OCI-LY3 (cell line): ENCODE results near the gene SIDT2.

ENCODE experiments used
- H2AFZ ChIP-seq: fragments of 200-600, 300-600 bp; shearing (Covaris generic); 2 replicates; pipeline ENCODE4 v1.6.0; 2014; ENCODE audit warnings: antibody characterized with exemption, low read depth, low read length
- H3K27ac ChIP-seq: fragments of 200-600, 300-600 bp; sonication (generic); 2 replicates; pipeline ENCODE4 v1.5.1; 2014; ENCODE audit warnings: mild to moderate bottlenecking, low read length, moderate library complexity, mixed read lengths
- H3K27me3 ChIP-seq: fragments of 200-600, 300-600 bp; sonication (generic); 2 replicates; pipeline ENCODE4 v1.6.1; 2014; ENCODE audit warnings: low read depth, low read length, mixed read lengths
- H3K36me3 ChIP-seq: fragments of 200-600, 300-600 bp; sonication (generic); replicated peaks from 2 replicates; pipeline ENCODE3; 2014; ENCODE audit warnings: low read depth, low read length, mixed read lengths
- H3K4me1 ChIP-seq: fragments of 300-600, 200-600 bp; sonication (generic); 2 replicates; pipeline ENCODE4 v1.6.1; 2014; ENCODE audit warnings: low read length, mixed read lengths
- H3K4me2 ChIP-seq: fragments of 200-600, 300-600 bp; sonication (generic); 2 replicates; pipeline ENCODE4 v1.6.1; 2014; ENCODE audit warnings: low read length, mixed read lengths
- H3K4me3 ChIP-seq: fragments of 300-600, 200-600 bp; sonication (generic); 2 replicates; pipeline ENCODE4 v1.5.1; 2014; ENCODE audit warnings: antibody characterized with exemption, mild to moderate bottlenecking, low read length, moderate library complexity
- H3K79me2 ChIP-seq: fragments of 300-600, 200-600 bp; shearing (Covaris generic); 2 replicates; pipeline ENCODE4 v1.6.1; 2014; ENCODE audit warnings: mild to moderate bottlenecking, low read length, mixed read lengths
- H3K9ac ChIP-seq: fragments of 300-600, 200-600 bp; shearing (Covaris generic); 2 replicates; pipeline ENCODE4 v1.6.0; 2014; ENCODE audit warnings: mild to moderate bottlenecking, low read length, moderate library complexity
- H3K9me3 ChIP-seq: fragments of 200-600, 300-600 bp; shearing (Covaris generic); 2 replicates; pipeline ENCODE4 v1.6.1; 2014; ENCODE audit warnings: low read length, mixed read lengths; ENCODE audit not compliant: insufficient read depth
- H4K20me1 ChIP-seq: fragments of 200-600, 300-600 bp; sonication (generic); 2 replicates; pipeline ENCODE4 v1.6.1; 2016; ENCODE audit warnings: low read length, mixed read lengths; ENCODE audit not compliant: insufficient read depth
- EZH2phosphoT487 ChIP-seq: fragments of 200-600 bp; shearing (Covaris generic); IDR thresholded peaks from 2 replicates; pipeline ENCODE4 v1.6.1; 2018; ENCODE audit warnings: antibody characterized with exemption, mixed run types, low read depth
- TF ChIP-seq, protein P1 (sequence below): fragments of 200-600, 300-600 bp; sonication (generic); IDR thresholded peaks from 2 replicates; pipeline ENCODE4 v1.5.1; 2014; ENCODE audit warnings: antibody characterized with exemption, low read length, low read depth

Gene SIDT2

DNA sequence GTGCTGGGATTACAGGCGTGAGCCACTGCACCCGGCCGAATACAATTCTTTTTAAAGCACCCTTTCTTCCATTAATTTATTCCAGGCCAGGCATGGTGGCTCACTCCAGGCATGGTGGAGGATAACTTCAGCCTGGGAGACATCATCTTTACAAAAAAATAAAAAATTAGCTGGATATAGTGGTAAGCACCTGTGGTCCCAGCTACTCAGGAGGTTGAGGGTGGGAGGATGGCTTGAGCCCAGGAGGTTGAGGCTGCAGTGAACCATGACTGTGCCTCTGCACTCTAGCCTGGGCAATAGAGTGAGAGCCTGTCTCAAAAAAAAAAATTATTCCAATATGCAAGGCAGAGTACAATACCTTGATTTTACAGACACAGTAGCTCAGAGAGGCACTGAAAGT lies 32.1 kb downstream of the SIDT2 start:
- H3K9ac ChIP-seq = no peak overlapping the region
- no peaks in the 10 kb centered on the region for H3K9me3 ChIP-seq

GRCh38 chr11:117212697-117213355 lies 34.3 kb downstream of the SIDT2 start:
- Histone ChIP-seq H4K20me1 (no peaks in the 10 kb centered on the region), H3K9me3 (no peaks in the 10 kb centered on the region), H3K4me1 (no peaks in the 10 kb centered on the region), H3K9ac (no peak overlapping the region), H3K79me2 (no peaks in the 10 kb centered on the region), H3K27ac (no peak overlapping the region), H3K4me3 (no peak overlapping the region), H2AFZ (no peak overlapping the region), H3K27me3 (no peaks in the 10 kb centered on the region), H3K36me3 (peaks cover 24% of the 10 kb centered on the region), H3K4me2 (no peak overlapping the region)
- no peak for TF ChIP-seq EZH2phosphoT487
- TF ChIP-seq, protein P1, sequence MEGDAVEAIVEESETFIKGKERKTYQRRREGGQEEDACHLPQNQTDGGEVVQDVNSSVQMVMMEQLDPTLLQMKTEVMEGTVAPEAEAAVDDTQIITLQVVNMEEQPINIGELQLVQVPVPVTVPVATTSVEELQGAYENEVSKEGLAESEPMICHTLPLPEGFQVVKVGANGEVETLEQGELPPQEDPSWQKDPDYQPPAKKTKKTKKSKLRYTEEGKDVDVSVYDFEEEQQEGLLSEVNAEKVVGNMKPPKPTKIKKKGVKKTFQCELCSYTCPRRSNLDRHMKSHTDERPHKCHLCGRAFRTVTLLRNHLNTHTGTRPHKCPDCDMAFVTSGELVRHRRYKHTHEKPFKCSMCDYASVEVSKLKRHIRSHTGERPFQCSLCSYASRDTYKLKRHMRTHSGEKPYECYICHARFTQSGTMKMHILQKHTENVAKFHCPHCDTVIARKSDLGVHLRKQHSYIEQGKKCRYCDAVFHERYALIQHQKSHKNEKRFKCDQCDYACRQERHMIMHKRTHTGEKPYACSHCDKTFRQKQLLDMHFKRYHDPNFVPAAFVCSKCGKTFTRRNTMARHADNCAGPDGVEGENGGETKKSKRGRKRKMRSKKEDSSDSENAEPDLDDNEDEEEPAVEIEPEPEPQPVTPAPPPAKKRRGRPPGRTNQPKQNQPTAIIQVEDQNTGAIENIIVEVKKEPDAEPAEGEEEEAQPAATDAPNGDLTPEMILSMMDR = no peak

More for the DNA sequence above, 32.1 kb downstream of the SIDT2 start:
- H3K4me1 ChIP-seq = no peaks in the 10 kb centered on the region
- H2AFZ ChIP-seq = no peak overlapping the region
- no peaks in the 10 kb centered on the region for H4K20me1 ChIP-seq
- no peaks in the 10 kb centered on the region for H3K79me2 ChIP-seq
- H3K4me3 ChIP-seq = no peak overlapping the region
- peaks cover 12% of the 10 kb centered on the region for H3K36me3 ChIP-seq
- TF ChIP-seq, protein P1 = no peak
- TF ChIP-seq EZH2phosphoT487 = no peak
- no peak overlapping the region for H3K4me2 ChIP-seq
- no peaks in the 10 kb centered on the region for H3K27me3 ChIP-seq
- no peak overlapping the region for H3K27ac ChIP-seq

DNA sequence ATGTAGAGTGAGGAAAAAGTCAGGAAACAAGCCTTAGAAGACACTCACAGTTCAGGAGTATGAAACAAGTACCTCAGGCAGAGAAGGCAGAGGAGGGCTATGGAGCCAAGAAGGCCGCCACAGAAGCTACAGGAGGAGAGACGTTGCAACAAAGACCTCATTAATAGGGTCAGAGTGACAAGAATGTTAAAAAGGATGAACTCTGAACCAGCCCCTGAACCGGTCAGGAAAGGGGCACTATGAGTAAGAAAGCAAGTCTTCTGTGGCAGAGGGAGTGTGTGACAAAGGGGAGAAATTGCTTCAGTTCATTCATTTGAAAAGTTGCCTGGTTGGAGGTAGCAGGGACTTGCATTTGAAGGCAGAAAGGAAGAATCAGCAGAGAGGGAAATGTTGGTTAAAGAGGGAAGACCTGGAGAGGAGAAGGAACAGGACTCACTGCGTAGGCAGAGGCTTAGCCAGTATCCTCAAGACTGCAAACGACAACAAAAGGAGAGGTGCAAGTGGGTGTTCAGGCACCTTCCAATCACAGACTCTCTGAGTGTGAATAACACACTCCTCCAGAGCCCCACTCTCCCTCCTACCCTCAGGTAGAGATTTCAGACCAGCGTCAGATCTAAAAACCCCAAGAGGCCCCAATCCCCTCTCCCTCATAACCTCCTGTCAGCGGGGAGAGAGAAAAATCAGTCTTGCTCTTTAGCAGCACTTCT lies 36.0 kb downstream of the SIDT2 start:
- H2AFZ ChIP-seq = no peak overlapping the region
- no peak for TF ChIP-seq EZH2phosphoT487
- TF ChIP-seq, protein P1 = no peak
- no peaks in the 10 kb centered on the region for H3K79me2 ChIP-seq
- no peaks in the 10 kb centered on the region for H4K20me1 ChIP-seq
- H3K9ac ChIP-seq = no peak overlapping the region
- H3K27me3 ChIP-seq = no peaks in the 10 kb centered on the region
- H3K36me3 ChIP-seq = peaks cover 34% of the 10 kb centered on the region
- no peaks in the 10 kb centered on the region for H3K9me3 ChIP-seq
- H3K4me1 ChIP-seq = no peaks in the 10 kb centered on the region
- no peak overlapping the region for H3K4me2 ChIP-seq
- no peak overlapping the region for H3K27ac ChIP-seq
- no peak overlapping the region for H3K4me3 ChIP-seq
